Right lobe of liver (tissue), 6 donors: Measurements from ENCODE around the gene CD164L2. TPM values are rescaled to one million over a fixed set of nuclear protein-coding genes. Genes with fewer than 3 reads are reported as not detected.

Experiments
- ATAC-seq, 4 donors: fragments of 200-7000 bp; cut with Tn5 transposase; one replicate each; pipeline ENCODE4 v1.9.1; 2020; ENCODE audit warnings: mild to moderate bottlenecking in 4 of 4, moderate library complexity in 4 of 4
- DNase-seq, 3 donors: peaks; one replicate each; pipeline ENCODE4 v3.0.0-alpha.2; 2020
- H3K27ac ChIP-seq, 3 donors: fragments of 200-600 bp; one replicate each; pipeline ENCODE4 v1.8.0; 2022
- H3K27me3 ChIP-seq, 2 donors: fragments of 200-600 bp; one replicate each; pipeline ENCODE4 v1.8.0; 2022
- H3K36me3 ChIP-seq, 4 donors: fragments of 200-600 bp; sonication (generic) in 1 of 4; one replicate each; pipeline versions ENCODE4 v1.5.1 to v1.8.0; 2017 to 2022; ENCODE audit warnings: control low read depth in 1 of 4
- H3K4me1 ChIP-seq, 4 donors: fragments of 200-600 bp; sonication (generic) in 1 of 4; one replicate each; pipeline versions ENCODE4 v1.5.1 to v1.8.0; 2017 to 2022; ENCODE audit warnings: control low read depth in 1 of 4
- H3K4me3 ChIP-seq, 3 donors: fragments of 200-600 bp; one replicate each; pipeline ENCODE4 v1.8.0; 2022
- H3K9me3 ChIP-seq, 4 donors: fragments of 200-600 bp; sonication (generic) in 1 of 4; one replicate each; pipeline versions ENCODE4 v1.5.1 to v1.8.0; 2017 to 2022; ENCODE audit warnings: control low read depth in 1 of 4
- POLR2A ChIP-seq: fragments of 450-650 bp; IDR thresholded peaks from one replicate; pipeline ENCODE4 v1.6.1; 2017; ENCODE audit warnings: antibody characterized with exemption, mild to moderate bottlenecking
- WGBS: methylation state at CpG from one replicate; pipeline ENCODE4 v1.1.6; 2018; ENCODE audit warnings: low coverage, low lambda C conversion rate; ENCODE audit not compliant: insufficient coverage; ENCODE audit errors: missing lambda C conversion rate; 5-methylcytosine and 5-hydroxymethylcytosine counted together
- intact Hi-C, 2 donors: fragments of 100-400 bp; cut with DNase I; formaldehyde crosslinking; loops; one replicate each; pipeline versions ENCODE4 v1.11.2 to v1.14.1; 2022
- total RNA-seq, 6 experiments: library from RNA; depleted of rRNA in 2 of 6; stranded (reverse); fragments of >200 nt in 2 of 6; fragmentation: NEBNext Ultra II Directional in 3 of 6; extraction: Animal tissue kit (Norgen Biotek cat#: 25700) in 3 of 6; gene quantifications; one replicate each; pipeline versions ENCODE4 v1.1.0 to v1.2.4, GENCODE V29; 2016 to 2023
- TF ChIP-seq, protein P1 (sequence below), 4 donors: fragments of 200-600 bp in 3 of 4; fragments of 450-650 bp in 1 of 4; IDR thresholded peaks; one replicate each; pipeline versions ENCODE4 v1.5.1 to v1.8.0; 2016 to 2022; ENCODE audit warnings: antibody characterized with exemption in 4 of 4, mild to moderate bottlenecking in 2 of 4
- donor health status: DM: no; HTN: yes; CAD: no.
- donor health status: DM: no; HTN: no; CAD: no.
- donor health status: DM: no; HTN: no; CAD: no.
- donor health status: DM: no; HTN: yes; CAD: no.
- donor health status: DM: no; HTN: yes; CAD: no.

CD164L2 gene
- total RNA-seq, 6 experiments from 2014 or later = 0.86 TPM; not detected in 5

GRCh38 chr1:27356277-27356618 is 26.9 kb downstream of the CD164L2 start:
- Histone ChIP-seq H3K4me3 (no peak overlapping the region), H3K27me3 (no peaks in the 10 kb centered on the region), H3K36me3 (no peaks in the 10 kb centered on the region), H3K27ac (no peak overlapping the region), H3K4me1 (peaks cover 0 to 8% (median 2%) of the 10 kb centered on the region in 4 donors), H3K9me3 (no peaks in the 10 kb centered on the region)
- DNase-seq (no peak), ATAC-seq (no peak)
- TF ChIP-seq, protein P1, sequence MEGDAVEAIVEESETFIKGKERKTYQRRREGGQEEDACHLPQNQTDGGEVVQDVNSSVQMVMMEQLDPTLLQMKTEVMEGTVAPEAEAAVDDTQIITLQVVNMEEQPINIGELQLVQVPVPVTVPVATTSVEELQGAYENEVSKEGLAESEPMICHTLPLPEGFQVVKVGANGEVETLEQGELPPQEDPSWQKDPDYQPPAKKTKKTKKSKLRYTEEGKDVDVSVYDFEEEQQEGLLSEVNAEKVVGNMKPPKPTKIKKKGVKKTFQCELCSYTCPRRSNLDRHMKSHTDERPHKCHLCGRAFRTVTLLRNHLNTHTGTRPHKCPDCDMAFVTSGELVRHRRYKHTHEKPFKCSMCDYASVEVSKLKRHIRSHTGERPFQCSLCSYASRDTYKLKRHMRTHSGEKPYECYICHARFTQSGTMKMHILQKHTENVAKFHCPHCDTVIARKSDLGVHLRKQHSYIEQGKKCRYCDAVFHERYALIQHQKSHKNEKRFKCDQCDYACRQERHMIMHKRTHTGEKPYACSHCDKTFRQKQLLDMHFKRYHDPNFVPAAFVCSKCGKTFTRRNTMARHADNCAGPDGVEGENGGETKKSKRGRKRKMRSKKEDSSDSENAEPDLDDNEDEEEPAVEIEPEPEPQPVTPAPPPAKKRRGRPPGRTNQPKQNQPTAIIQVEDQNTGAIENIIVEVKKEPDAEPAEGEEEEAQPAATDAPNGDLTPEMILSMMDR (IDR thresholded peaks at IDR 0.05) = no peak
- no peak for TF ChIP-seq POLR2A
- no CpG with 5 or more reads among the region's 13 CpGs for WGBS
- intact Hi-C loops = loop anchor here in 1 of 2 donors (5.0 kb wide), 1 partner anchor 36 kb away; the partner anchor contains the start of gene GPR3

DNA sequence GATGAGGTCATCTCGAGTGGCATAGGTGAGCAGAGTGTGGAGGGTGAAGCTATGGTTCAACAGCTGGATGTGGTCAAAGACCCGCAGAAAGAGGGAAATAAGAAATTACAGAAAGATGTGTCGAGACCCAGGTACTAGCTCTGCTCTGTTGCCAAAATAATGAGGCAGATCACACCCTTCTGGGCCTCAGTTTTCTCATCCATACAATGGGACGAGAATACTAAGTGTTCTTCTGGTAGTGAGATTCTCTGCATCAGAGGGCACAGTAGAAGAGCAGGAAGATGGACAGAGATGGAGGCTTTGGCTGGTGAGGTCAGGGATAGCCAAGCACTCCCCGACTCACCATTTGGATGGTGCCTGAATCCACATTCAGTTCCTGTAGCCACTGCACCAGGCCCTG is 27.4 kb downstream of the CD164L2 start:
- WGBS = 71% methylated on average over 5 of the region's 5 CpGs
- TF ChIP-seq, protein P1 (IDR thresholded peaks at IDR 0.05) = no peak
- no peak for TF ChIP-seq POLR2A
- Histone ChIP-seq H3K4me1 (peaks cover 0 to 8% (median 2%) of the 10 kb centered on the region in 4 donors), H3K36me3 (no peaks in the 10 kb centered on the region), H3K27ac (no peak overlapping the region), H3K4me3 (no peak overlapping the region), H3K9me3 (no peaks in the 10 kb centered on the region), H3K27me3 (no peaks in the 10 kb centered on the region)
- ATAC-seq (no peak), DNase-seq (no peak)
- intact Hi-C loops = loop anchor here in 1 of 2 donors (5.0 kb wide), 1 partner anchor 37 kb away; the partner anchor contains the start of gene GPR3

DNA sequence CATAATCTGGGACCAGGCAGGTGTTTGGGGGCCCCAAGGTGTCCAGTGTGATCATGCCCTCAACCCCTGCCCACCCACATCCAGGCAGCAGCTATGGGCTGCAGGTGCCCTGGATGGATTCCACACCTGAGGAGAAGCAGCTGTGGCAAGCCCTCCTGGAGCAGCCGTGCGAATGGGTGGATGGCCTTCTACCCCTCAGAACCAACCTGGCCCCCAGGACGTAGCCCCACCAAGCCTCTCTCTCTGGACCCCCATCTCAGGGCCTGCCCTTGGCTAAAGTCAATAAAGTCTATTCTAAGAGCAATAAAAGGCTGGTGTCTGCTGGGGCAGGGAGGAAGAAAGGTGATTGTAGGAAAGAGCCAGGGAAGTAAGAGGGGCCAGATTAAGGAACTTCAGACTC is 29.5 kb downstream of the CD164L2 start:
- H3K4me3 ChIP-seq = no peak overlapping the region
- DNase-seq (no peak), ATAC-seq (no peak)
- no CpG with 5 or more reads among the region's 3 CpGs for WGBS
- no peak for TF ChIP-seq POLR2A
- TF ChIP-seq, protein P1 (IDR thresholded peaks at IDR 0.05) = no peak
- intact Hi-C loops = no loop called here
- H3K9me3 ChIP-seq = no peaks in the 10 kb centered on the region
- H3K4me1 ChIP-seq = peaks cover 0 to 12% (median 4%) of the 10 kb centered on the region in 4 donors
- H3K36me3 ChIP-seq = no peaks in the 10 kb centered on the region
- no peaks in the 10 kb centered on the region for H3K27me3 ChIP-seq
- no peak overlapping the region for H3K27ac ChIP-seq

DNA sequence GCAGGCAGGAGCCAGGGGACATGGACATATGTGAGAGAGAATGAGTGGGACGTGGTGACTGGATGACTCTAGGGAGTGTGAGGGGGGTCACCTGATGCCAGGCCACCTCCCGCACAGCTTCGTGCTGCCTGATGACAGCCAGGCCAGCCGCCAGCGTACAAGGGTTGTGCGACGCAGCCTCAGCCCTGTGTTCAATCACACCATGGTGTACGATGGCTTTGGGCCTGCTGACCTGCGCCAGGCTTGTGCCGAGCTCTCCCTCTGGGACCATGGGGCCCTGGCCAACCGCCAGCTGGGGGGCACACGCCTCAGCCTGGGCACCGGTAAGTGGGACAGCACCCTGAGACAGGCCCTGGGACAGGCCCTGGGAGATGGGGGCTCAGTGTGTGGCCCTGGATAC is 30.0 kb downstream of the CD164L2 start:
- no peak for DNase-seq
- no peak for TF ChIP-seq POLR2A
- no peak overlapping the region for H3K27ac ChIP-seq
- no peaks in the 10 kb centered on the region for H3K27me3 ChIP-seq
- H3K4me1 ChIP-seq = peaks cover 0 to 12% (median 4%) of the 10 kb centered on the region in 4 donors
- H3K36me3 ChIP-seq = no peaks in the 10 kb centered on the region
- H3K4me3 ChIP-seq = no peak overlapping the region
- 80% methylated on average over 1 of the region's 13 CpGs for WGBS
- intact Hi-C loops = no loop called here
- H3K9me3 ChIP-seq = no peaks in the 10 kb centered on the region
- ATAC-seq = no peak

- Histone ChIP-seq H3K9me3 (no peaks in the 10 kb centered on the region), H3K27ac (no peak overlapping the region), H3K36me3 (no peaks in the 10 kb centered on the region), H3K4me3 (peak overlapping the region in 1 of 3 donors; percentile 14), H3K27me3 (no peaks in the 10 kb centered on the region), H3K4me1 (peaks cover 0 to 8% (median 0%) of the 10 kb centered on the region in 4 donors)
- intact Hi-C loops = no loop called here
- no peak for TF ChIP-seq POLR2A
- TF ChIP-seq, protein P1 (IDR thresholded peaks at IDR 0.05) = no peak
- WGBS = 20% methylated on average over 1 of the region's 8 CpGs
- DNase-seq (no peak), ATAC-seq (peak in 3 of 4 donors; percentile 30 to 48 (median 44))
These were observed 31.5 kb downstream of the CD164L2 start for GRCh38 chr1:27351541-27352107.
